ENCODE measurements around the gene UBE2G2. TPM values are rescaled to one million over a fixed set of nuclear protein-coding genes. Genes with fewer than 3 reads are reported as not detected.

Gene UBE2G2
- total RNA-seq, 2 donors from 2014 or later: 124 TPM

DNA sequence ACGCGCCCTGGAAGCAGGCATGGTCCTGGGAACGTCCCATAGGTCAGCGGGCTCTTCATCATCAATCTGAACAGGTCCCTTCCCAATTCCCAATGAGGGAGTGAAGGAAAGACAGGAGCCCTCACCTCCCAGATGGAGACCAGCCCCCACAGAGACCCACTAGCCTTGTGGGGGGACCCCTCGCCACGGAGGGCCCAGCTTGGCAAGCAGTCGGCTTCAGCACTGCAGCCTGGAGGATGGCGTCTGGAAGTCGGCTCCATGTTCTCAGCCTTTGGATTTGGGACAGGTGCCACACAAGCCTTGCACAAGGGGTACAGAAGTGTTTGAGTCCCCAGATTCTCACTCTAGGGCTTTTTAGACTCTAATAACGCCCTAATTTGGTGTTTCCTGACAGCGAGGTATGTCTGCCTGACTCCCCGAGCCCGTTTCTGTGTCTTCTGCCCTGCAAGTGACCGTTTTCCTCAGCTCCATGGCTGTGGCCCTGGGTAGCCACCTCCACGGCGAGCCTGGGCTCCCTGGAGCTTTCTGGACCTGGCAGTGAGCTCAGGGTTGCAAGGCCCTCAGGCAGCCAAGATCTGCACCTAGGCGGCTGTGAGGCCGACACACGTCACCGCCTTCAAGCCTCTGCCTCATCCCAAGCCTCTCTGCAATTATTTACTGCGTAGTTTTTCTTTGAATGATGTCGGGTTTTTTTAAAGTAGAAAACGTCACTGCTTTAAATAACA lies 41.3 kb upstream of the UBE2G2 start:
- H3K27ac Mint-ChIP-seq: no peak overlapping the region
- H3K4me1 Mint-ChIP-seq: peaks cover 11% of the 10 kb centered on the region
- no peaks in the 10 kb centered on the region for H3K9me3 ChIP-seq (ENCODE audit: control insufficient read depth, low read length, poor library complexity, severe bottlenecking)
- H3K36me3 Mint-ChIP-seq (ENCODE audit: low read depth): no peaks in the 10 kb centered on the region
- no peak overlapping the region for H3K4me3 Mint-ChIP-seq
- ATAC-seq: no peak
- no peak for DNase-seq
- H3K27me3 Mint-ChIP-seq: peaks cover 7% of the 10 kb centered on the region

DNA sequence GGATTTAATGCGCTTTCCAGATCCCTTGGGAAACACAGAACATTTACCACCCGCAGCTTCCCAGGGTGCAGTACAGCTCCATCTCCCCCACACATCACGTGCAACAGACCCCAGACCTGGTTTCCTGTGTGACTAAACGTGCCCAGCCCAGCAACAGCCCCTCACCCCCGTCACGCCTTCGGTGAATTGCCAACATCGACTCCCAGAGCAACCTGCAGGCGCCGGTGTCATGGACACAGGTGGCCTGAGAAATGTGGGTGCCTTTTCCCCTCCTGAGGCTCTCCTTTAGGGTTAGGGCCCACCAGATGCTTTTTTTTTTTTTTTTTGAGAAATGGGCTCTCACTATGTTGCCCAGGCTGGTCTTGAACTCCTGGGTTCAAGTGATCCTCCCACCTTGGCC lies 40.5 kb upstream of the UBE2G2 start:
- no peak overlapping the region for H3K4me3 Mint-ChIP-seq
- H3K9me3 ChIP-seq (ENCODE audit: control insufficient read depth, low read length, poor library complexity, severe bottlenecking): no peaks in the 10 kb centered on the region
- ATAC-seq (no peak), DNase-seq (no peak)
- no peak overlapping the region for H3K27ac Mint-ChIP-seq
- peaks cover 8% of the 10 kb centered on the region for H3K4me1 Mint-ChIP-seq
- H3K27me3 Mint-ChIP-seq: peaks cover 7% of the 10 kb centered on the region
- H3K36me3 Mint-ChIP-seq (ENCODE audit: low read depth): no peaks in the 10 kb centered on the region

DNA sequence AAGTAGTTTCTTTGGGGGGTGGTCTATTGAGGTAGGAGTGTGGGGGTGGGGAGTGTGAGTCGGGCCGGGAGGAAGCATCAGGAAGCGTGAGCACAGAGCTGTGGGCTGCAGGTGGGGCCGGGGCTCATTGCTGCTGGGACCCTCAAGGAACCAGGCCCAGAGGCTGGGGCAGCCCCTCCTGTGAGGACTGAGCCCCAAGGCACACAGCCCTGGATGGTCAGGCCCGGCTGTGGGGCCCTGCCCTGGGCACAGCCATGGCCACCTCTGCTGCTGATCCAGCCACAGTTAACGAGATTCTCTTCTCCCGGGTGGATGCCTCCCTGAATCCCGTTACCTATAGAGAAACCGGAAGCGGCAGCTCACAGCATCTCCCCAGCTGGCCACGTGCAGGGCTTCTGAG lies 39.2 kb upstream of the UBE2G2 start:
- H3K9me3 ChIP-seq (ENCODE audit: control insufficient read depth, low read length, poor library complexity, severe bottlenecking): no peaks in the 10 kb centered on the region
- DNase-seq (no peak), ATAC-seq (no peak)
- H3K27ac Mint-ChIP-seq: no peak overlapping the region
- no peak overlapping the region for H3K4me3 Mint-ChIP-seq
- H3K36me3 Mint-ChIP-seq (ENCODE audit: low read depth): no peaks in the 10 kb centered on the region
- peaks cover 3% of the 10 kb centered on the region for H3K4me1 Mint-ChIP-seq
- peaks cover 7% of the 10 kb centered on the region for H3K27me3 Mint-ChIP-seq

DNA sequence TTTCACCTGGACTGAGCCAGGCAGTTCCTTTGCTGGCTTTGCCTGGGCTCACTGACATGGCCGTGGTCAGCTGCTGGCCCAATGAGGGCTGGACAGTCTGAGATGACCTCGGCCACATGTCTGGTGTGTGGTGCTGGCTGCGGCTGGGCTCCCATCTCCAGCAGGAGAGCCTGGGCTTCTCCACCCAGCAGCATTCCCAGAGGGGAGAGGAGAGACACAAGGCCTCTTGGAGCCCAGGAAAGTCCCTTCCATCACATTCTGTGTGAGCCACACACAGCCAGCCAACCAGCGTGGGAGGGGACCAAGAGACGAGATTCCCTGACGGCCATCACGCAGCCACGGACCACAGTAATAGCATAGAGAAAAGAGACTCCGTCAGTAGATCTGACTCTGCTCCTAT lies 37.3 kb upstream of the UBE2G2 start:
- Mint-ChIP-seq H3K27ac (no peak overlapping the region), H3K27me3 (peaks cover 7% of the 10 kb centered on the region), H3K4me3 (no peak overlapping the region), H3K36me3 (ENCODE audit: low read depth) (no peaks in the 10 kb centered on the region), H3K4me1 (peaks cover 3% of the 10 kb centered on the region)
- H3K9me3 ChIP-seq (ENCODE audit: control insufficient read depth, low read length, poor library complexity, severe bottlenecking): no peaks in the 10 kb centered on the region
- DNase-seq (no peak), ATAC-seq (no peak)

DNA sequence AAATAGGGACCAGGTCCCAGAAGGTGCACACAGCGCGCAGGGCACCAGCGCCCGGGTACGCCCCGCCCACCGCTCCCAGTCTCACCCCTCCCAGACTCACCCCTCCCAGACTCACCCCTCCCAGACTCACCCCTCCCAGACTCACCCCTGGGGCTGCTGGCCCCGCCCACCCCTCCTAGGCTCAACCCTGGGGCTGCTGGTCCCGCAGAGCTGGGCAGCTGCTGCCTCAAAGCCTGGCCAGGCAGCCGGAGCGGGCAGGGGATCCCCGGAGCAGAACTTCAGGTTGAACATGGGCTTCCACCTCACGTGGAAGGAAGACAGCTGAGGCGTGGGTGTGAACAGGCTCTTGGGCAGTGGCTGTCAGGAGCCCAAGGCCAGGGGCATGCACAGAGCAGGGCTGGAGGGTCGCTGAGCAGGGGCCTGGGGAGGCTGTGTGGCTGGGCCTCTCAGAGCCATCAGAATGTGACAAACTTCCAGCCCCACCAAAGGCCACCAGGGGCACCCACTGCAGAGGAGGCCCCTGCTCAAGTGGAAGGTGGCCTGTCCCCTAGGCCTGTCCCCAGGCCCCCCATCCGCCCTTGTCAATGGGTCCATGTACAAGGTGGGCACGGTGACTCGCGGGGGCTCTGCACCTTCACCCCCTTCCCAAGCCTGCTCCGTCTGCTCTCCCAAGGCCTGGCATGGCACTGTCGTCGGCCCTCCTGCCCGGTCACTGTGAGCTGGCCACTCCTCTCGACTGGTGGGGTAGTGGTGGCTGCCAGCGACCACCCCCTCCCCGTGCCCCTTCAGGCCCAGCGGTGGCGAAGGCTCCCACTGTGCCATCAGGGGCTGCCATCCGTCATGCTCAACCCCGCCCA lies 36.6 kb upstream of the UBE2G2 start:
- no peaks in the 10 kb centered on the region for H3K36me3 Mint-ChIP-seq (ENCODE audit: low read depth)
- H3K27ac Mint-ChIP-seq: no peak overlapping the region
- peaks cover 3% of the 10 kb centered on the region for H3K4me1 Mint-ChIP-seq
- DNase-seq (no peak), ATAC-seq (no peak)
- H3K9me3 ChIP-seq (ENCODE audit: control insufficient read depth, low read length, poor library complexity, severe bottlenecking): no peaks in the 10 kb centered on the region
- no peak overlapping the region for H3K4me3 Mint-ChIP-seq
- H3K27me3 Mint-ChIP-seq: peaks cover 7% of the 10 kb centered on the region

DNA sequence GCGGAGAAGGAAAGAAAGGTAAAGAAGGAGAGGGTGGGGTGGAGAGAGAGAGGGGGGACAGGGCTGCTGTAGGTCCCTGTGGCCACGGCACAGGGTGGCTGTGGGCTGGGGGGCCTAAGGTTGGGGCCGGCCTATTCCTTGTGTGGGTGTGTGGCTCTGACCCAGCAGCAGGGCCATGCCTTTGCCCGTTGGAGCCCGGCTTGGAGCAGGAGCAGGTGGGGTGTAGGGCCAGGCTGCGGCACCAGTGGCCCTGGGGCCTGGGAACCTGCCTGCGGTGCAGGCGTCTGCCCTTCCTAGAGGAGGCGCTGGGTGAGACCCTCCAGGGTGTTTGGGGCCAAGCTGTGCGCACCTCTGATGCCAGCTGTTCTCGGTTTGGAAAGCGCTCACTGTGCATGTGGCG lies 35.9 kb upstream of the UBE2G2 start:
- ATAC-seq (no peak), DNase-seq (no peak)
- Mint-ChIP-seq H3K4me3 (no peak overlapping the region), H3K27me3 (peaks cover 7% of the 10 kb centered on the region), H3K36me3 (ENCODE audit: low read depth) (no peaks in the 10 kb centered on the region), H3K4me1 (peaks cover 3% of the 10 kb centered on the region), H3K27ac (no peak overlapping the region)
- H3K9me3 ChIP-seq (ENCODE audit: control insufficient read depth, low read length, poor library complexity, severe bottlenecking): no peaks in the 10 kb centered on the region

DNA sequence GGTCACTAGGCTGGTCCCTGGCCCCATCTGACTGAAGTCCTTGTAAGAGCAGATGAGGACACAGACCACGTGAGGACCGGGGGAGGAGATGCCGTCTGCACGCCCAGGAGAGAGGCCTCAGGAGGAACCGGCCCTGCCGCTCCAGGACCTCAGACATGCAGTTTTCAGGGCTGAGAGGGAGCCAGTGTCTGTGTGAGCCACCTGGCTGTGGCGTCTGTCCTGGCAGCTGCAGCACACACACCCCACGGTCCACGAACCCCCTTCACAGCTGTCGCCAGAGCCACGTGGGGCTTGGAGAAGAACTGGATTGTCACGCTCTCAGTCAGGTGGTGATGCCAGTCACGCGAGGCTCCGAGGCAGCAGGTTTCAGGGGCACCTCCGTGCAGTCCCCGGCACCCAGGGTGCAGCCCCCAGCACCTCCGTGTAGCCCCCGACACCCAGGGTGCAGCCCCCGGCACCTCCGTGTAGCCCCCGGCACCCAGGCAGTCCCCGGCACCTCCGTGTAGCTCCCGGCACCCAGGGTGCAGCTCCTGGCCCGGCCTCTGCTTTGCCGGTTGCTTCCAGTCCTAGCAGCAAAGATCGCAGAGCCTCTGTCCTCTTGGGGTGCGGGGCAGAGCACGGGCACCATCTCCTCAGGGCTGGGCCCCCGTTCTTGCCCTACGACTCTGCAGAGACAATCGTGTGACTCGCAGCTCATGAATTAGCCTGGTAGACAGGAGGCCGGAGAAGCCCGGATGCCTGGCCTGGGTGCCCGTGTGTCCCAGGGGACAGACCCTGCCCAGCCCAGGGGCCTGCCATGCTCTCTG lies 35.2 kb upstream of the UBE2G2 start:
- Mint-ChIP-seq H3K27ac (no peak overlapping the region), H3K4me1 (peaks cover 3% of the 10 kb centered on the region), H3K27me3 (peaks cover 7% of the 10 kb centered on the region), H3K4me3 (no peak overlapping the region), H3K36me3 (ENCODE audit: low read depth) (no peaks in the 10 kb centered on the region)
- ATAC-seq: no peak
- DNase-seq: no peak
- no peaks in the 10 kb centered on the region for H3K9me3 ChIP-seq (ENCODE audit: control insufficient read depth, low read length, poor library complexity, severe bottlenecking)

DNA sequence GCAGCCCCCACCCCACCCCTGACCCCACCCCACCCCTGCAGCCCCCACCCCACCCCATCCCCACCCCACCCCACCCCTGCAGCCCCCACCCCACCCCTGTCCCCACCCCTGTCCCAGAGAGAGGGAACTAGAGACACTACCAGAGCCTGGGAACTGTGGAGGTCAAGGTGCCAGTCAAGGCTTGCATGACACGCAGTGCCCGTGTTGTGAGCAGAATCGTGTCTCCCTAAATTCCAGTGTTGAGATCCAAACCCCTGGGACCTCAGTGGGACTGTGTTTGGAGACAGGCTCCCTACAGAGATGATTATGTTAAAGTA lies 34.7 kb upstream of the UBE2G2 start:
- no peaks in the 10 kb centered on the region for H3K9me3 ChIP-seq (ENCODE audit: control insufficient read depth, low read length, poor library complexity, severe bottlenecking)
- no peaks in the 10 kb centered on the region for H3K36me3 Mint-ChIP-seq (ENCODE audit: low read depth)
- H3K27ac Mint-ChIP-seq: no peak overlapping the region
- DNase-seq: no peak
- peaks cover 4% of the 10 kb centered on the region for H3K27me3 Mint-ChIP-seq
- no peak overlapping the region for H3K4me3 Mint-ChIP-seq
- H3K4me1 Mint-ChIP-seq: peaks cover 4% of the 10 kb centered on the region
- no peak for ATAC-seq

DNA sequence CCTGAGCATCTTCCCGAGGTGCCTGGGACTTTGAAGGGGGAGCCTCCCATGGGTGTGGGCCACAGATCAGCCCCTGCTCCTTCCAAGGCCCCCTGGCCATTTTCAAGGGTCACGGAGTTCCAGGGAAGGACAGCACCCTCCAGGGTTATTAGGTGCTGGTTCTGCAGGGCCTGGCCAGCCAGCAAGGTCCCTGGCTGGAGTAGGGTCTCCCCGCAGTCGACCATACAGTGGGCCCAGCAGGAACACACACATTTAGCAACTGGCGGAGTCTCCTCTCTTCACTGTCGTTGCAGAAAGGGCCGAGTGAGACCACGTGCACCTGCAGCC lies 34.0 kb upstream of the UBE2G2 start:
- DNase-seq: no peak

DNA sequence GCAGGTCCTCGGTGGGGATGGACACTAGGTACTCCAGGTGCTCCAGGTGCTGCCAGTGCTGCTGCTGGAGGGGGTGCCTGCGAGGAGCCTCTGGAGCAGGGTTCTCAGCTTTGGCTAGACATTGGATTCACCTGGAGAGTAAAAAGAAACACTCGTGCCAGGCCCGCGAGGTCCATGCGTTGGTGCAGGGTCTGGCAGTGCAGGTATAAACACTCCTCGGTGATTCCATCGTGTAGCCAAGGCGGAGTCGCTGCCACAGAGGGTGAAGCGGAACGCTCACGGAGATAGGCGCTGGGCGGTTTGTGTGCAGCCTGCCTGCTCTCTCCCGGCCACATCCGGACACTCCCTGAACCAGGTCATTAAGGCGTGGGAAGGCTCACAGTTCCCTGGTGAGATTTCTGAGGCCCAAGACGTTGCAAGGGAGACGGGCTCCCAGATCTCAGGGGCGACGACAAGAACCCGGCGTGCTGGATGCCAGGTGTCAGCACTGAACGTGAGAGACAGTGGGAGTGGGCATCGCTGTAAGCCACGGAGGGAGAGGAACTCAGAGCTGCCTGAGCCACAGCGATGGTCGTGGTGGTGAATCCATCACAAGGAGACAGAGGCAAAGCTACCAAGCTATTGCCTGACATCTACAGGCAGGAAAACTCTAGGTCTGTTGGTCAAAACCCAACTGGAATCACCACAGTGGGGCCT lies 33.5 kb upstream of the UBE2G2 start:
- H3K9me3 ChIP-seq (ENCODE audit: control insufficient read depth, low read length, poor library complexity, severe bottlenecking): no peaks in the 10 kb centered on the region
- Mint-ChIP-seq H3K36me3 (ENCODE audit: low read depth) (no peaks in the 10 kb centered on the region), H3K27me3 (no peaks in the 10 kb centered on the region), H3K27ac (no peak overlapping the region), H3K4me1 (peaks cover 8% of the 10 kb centered on the region), H3K4me3 (no peak overlapping the region)
- no peak for ATAC-seq
- DNase-seq: no peak

More for the DNA sequence above, 34.0 kb upstream of the UBE2G2 start:
- Mint-ChIP-seq H3K27ac (no peak overlapping the region), H3K4me1 (peaks cover 8% of the 10 kb centered on the region), H3K36me3 (ENCODE audit: low read depth) (no peaks in the 10 kb centered on the region), H3K27me3 (no peaks in the 10 kb centered on the region), H3K4me3 (no peak overlapping the region)
- H3K9me3 ChIP-seq (ENCODE audit: control insufficient read depth, low read length, poor library complexity, severe bottlenecking): no peaks in the 10 kb centered on the region
- no peak for ATAC-seq

DNA sequence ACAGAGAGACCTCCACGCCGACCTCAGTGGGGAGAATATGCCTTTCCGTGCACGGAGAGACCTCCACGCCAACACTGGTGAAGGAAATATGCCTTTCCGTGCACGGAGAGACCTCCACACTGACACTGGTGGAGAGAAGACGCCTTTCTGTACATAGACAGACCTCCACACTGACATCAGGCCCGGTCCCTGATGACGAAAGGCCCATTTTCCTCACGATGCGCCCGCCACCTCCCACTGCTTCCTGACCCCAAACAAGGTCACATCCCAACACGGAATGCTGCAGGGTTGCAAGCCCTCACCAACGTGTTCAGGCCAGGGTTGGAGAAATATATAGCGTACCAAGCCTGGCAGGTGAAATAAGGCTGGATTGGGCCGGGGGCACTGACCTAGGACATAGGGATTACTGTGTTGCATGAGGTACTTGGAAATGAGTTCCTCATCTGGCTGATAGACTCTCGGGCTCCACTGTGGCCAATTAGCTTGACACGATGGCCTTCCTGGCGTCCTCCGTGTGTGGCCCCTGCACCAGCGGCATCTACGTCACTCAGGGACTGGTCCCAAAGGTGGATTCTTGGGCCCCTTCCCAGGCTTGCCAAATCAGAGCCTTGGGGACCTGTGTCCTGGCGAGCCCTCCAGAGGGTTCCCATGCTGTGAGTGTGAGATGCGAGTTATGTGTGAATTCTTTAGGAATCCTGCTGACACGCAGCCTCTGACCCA lies 32.8 kb upstream of the UBE2G2 start:
- Mint-ChIP-seq H3K27ac (no peak overlapping the region), H3K4me1 (peaks cover 5% of the 10 kb centered on the region), H3K4me3 (no peak overlapping the region), H3K36me3 (ENCODE audit: low read depth) (peaks cover under 1% of the 10 kb centered on the region), H3K27me3 (no peaks in the 10 kb centered on the region)
- DNase-seq (no peak), ATAC-seq (no peak)
- no peaks in the 10 kb centered on the region for H3K9me3 ChIP-seq (ENCODE audit: control insufficient read depth, low read length, poor library complexity, severe bottlenecking)

DNA sequence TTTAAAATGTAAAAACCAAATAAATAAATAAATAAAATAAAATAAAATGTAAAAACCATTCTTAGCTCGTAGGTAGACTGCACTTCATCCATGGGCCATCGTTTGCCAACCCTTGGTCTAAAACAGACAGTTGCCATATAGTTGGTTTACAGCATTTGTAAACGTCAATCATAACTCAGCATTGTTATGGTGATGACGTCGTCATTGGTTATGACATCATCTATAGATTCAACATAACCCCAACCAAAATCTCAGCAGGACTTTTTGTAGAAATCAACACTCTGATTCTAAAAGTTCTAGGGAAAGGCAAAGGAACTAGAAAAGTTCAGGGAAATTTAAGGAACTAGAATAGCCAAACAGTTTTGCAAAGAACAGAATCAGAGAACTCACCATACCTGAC lies 32.0 kb upstream of the UBE2G2 start:
- no peak overlapping the region for H3K4me3 Mint-ChIP-seq
- DNase-seq: no peak
- H3K9me3 ChIP-seq (ENCODE audit: control insufficient read depth, low read length, poor library complexity, severe bottlenecking): no peaks in the 10 kb centered on the region
- no peak for ATAC-seq
- H3K27me3 Mint-ChIP-seq: no peaks in the 10 kb centered on the region
- no peak overlapping the region for H3K27ac Mint-ChIP-seq
- H3K4me1 Mint-ChIP-seq: peaks cover 5% of the 10 kb centered on the region
- H3K36me3 Mint-ChIP-seq (ENCODE audit: low read depth): peaks cover 3% of the 10 kb centered on the region

All from T-helper 17 cell (primary cell).